Smooth muscle cell (in vitro differentiated cells): ENCODE data around the gene R3HCC1L. TPM values are rescaled to one million over a fixed set of nuclear protein-coding genes. Genes with fewer than 3 reads are reported as not detected.

Source experiments
- DNase-seq: peaks from one replicate; lab custom pipeline; 2025; ENCODE audit not compliant: unreplicated experiment; lab: John Stamatoyannopoulos, UW
- H2AFZ ChIP-seq: fragments of 200-600 bp; sonication (generic); 2 replicates; pipeline ENCODE4 v1.6.0; 2016; ENCODE audit warnings: antibody characterized with exemption, low read depth, mild to moderate bottlenecking
- H3F3A ChIP-seq: fragments of 200-600 bp; sonication (generic); 2 replicates; pipeline ENCODE4 v1.6.0; 2017; ENCODE audit warnings: antibody characterized with exemption, low read depth
- H3K27ac ChIP-seq: fragments of 200-600 bp; sonication (generic); 2 replicates; pipeline ENCODE4 v1.5.1; 2016; ENCODE audit warnings: low read depth, mild to moderate bottlenecking
- H3K27me3 ChIP-seq: fragments of 200-600 bp; sonication (generic); 2 replicates; pipeline ENCODE4 v1.6.1; 2016; ENCODE audit warnings: low read depth, mild to moderate bottlenecking
- H3K36me3 ChIP-seq: fragments of 200-600 bp; sonication (generic); 2 replicates; pipeline ENCODE4 v1.5.1; 2016; ENCODE audit warnings: low read depth
- H3K4me1 ChIP-seq: fragments of 200-600 bp; sonication (generic); 2 replicates; pipeline ENCODE4 v1.5.1; 2016; ENCODE audit warnings: low read depth
- H3K4me2 ChIP-seq: fragments of 200-600 bp; sonication (generic); 2 replicates; pipeline ENCODE4 v1.6.0; 2016; ENCODE audit warnings: mild to moderate bottlenecking
- H3K4me3 ChIP-seq: fragments of 200-600 bp; sonication (generic); 2 replicates; pipeline ENCODE4 v1.5.1; 2016; ENCODE audit warnings: mild to moderate bottlenecking
- H3K79me2 ChIP-seq: fragments of 200-600 bp; sonication (generic); 2 replicates; pipeline ENCODE4 v1.6.0; 2016; ENCODE audit warnings: low read depth, mild to moderate bottlenecking
- H3K9ac ChIP-seq: fragments of 200-600 bp; sonication (generic); 2 replicates; pipeline ENCODE4 v1.6.0; 2016; ENCODE audit warnings: low read depth
- H3K9me3 ChIP-seq: fragments of 200-600 bp; sonication (generic); replicated peaks from 2 replicates; pipeline ENCODE4 v1.5.1; 2016; ENCODE audit warnings: low read depth
- H4K20me1 ChIP-seq: fragments of 200-600 bp; sonication (generic); 2 replicates; pipeline ENCODE4 v1.6.0; 2016; ENCODE audit warnings: low read depth
- WGBS: methylation state at CpG from one replicate; pipeline ENCODE4 v1.1.7; 2016; ENCODE audit warnings: low lambda C conversion rate; 5-methylcytosine and 5-hydroxymethylcytosine counted together
- polyA plus RNA-seq: library from polyadenylated mRNA; unstranded; fragments of >200 nt; fragmentation: Nextera tagmentation; extraction: Ambion mirVana; gene quantifications from 2 replicates; pipeline ENCODE4 v1.2.1, GENCODE V29; 2016
- total RNA-seq: library from RNA; depleted of rRNA; stranded (reverse); fragments of >200 nt; gene quantifications from 2 replicates; pipeline ENCODE4 v1.2.3, GENCODE V29; 2014
- TF ChIP-seq, protein P1 (sequence below): fragments of 200-600 bp; sonication (generic); IDR thresholded peaks from 2 replicates; pipeline ENCODE4 v1.5.1; 2017; ENCODE audit warnings: borderline replicate concordance, mild to moderate bottlenecking, antibody characterized with exemption; ENCODE audit not compliant: insufficient read depth, poor library complexity, severe bottlenecking

The R3HCC1L gene
- total and polyA plus RNA-seq, 2 experiments from 2014 or later = 11.4 to 12.2 TPM

DNA sequence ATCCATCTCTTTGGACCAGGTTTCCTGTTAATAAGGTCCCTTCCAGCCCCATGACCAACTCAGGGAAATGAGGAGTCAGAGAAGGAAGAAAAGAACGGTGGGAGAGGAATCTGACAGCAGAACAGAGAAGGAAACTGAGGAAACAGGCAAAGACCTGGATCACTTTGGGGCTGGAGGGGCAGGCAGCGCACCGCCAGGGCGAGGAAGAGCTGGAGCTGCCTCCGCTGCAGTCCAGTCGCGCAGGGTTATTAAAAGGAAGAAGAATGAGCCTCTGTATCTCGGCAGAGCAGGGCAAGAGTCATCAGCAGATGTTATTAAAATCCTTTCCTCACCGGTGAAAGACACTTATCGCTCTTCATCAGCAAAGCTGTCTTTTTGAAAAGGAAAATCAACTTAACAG lies 37.7 kb upstream of the R3HCC1L start:
- Histone ChIP-seq H3K79me2 (no peaks in the 10 kb centered on the region), H3K9ac (no peak overlapping the region), H3K36me3 (no peaks in the 10 kb centered on the region), H3K27me3 (peaks cover 8% of the 10 kb centered on the region), H3K4me1 (no peaks in the 10 kb centered on the region), H2AFZ (no peak overlapping the region), H4K20me1 (no peaks in the 10 kb centered on the region), H3K4me3 (no peak overlapping the region), H3F3A (no peaks in the 10 kb centered on the region), H3K4me2 (no peak overlapping the region), H3K27ac (no peak overlapping the region), H3K9me3 (no peaks in the 10 kb centered on the region)
- WGBS = 84% methylated on average over 10 of the region's 10 CpGs
- DNase-seq = no peak
- TF ChIP-seq, protein P1, sequence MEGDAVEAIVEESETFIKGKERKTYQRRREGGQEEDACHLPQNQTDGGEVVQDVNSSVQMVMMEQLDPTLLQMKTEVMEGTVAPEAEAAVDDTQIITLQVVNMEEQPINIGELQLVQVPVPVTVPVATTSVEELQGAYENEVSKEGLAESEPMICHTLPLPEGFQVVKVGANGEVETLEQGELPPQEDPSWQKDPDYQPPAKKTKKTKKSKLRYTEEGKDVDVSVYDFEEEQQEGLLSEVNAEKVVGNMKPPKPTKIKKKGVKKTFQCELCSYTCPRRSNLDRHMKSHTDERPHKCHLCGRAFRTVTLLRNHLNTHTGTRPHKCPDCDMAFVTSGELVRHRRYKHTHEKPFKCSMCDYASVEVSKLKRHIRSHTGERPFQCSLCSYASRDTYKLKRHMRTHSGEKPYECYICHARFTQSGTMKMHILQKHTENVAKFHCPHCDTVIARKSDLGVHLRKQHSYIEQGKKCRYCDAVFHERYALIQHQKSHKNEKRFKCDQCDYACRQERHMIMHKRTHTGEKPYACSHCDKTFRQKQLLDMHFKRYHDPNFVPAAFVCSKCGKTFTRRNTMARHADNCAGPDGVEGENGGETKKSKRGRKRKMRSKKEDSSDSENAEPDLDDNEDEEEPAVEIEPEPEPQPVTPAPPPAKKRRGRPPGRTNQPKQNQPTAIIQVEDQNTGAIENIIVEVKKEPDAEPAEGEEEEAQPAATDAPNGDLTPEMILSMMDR = no peak

DNA sequence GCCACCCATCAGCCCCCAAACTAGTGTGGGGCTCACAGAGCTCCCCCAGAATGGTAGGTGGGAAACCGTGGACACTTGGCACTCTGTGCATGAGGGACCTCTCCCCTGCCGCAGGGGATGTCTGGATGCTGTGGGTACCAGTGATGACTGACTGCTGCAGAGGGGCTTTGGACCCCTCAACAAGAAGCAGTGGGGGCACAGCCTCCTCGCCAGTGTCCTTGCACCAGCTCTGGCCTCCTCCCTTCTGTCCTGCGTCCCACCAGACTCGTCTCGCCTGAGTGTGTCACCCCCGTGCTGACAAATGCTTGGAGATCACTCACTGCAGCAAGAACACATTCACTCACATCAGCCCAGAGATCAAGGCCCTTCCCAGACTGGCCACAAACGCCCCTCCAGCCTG lies 37.3 kb upstream of the R3HCC1L start:
- no peaks in the 10 kb centered on the region for H3K36me3 ChIP-seq
- H3K27me3 ChIP-seq = peaks cover 8% of the 10 kb centered on the region
- TF ChIP-seq, protein P1 = no peak
- H3K27ac ChIP-seq = no peak overlapping the region
- DNase-seq = no peak
- no peak overlapping the region for H3K9ac ChIP-seq
- H2AFZ ChIP-seq = no peak overlapping the region
- H3K4me3 ChIP-seq = no peak overlapping the region
- no peak overlapping the region for H3K4me2 ChIP-seq
- no peaks in the 10 kb centered on the region for H3F3A ChIP-seq
- 88% methylated on average over 8 of the region's 8 CpGs for WGBS
- H3K9me3 ChIP-seq = no peaks in the 10 kb centered on the region
- H3K79me2 ChIP-seq = no peaks in the 10 kb centered on the region
- H3K4me1 ChIP-seq = no peaks in the 10 kb centered on the region
- H4K20me1 ChIP-seq = no peaks in the 10 kb centered on the region

DNA sequence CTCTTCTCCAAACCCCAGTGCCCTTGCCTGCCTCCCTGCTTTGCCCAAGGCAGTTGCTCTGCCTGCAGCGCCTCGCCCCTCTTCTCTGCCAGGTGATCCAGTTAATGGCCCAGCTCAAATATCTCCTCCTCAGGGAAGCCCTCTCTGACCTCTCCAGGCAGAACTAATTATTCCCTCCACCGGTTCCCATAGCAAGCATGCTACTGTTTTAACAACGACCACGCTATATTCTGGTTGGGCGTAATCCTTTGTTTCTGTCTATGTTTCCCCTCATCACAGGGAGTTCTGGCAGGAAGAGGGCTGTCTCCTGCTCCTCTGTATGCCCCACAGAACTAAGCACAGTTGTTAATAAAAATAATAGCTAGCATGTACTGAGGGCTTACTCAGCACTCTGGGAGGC lies 36.8 kb upstream of the R3HCC1L start:
- H3K9ac ChIP-seq = no peak overlapping the region
- H3K9me3 ChIP-seq = no peaks in the 10 kb centered on the region
- H3K36me3 ChIP-seq = no peaks in the 10 kb centered on the region
- no peaks in the 10 kb centered on the region for H3K79me2 ChIP-seq
- H3K27ac ChIP-seq = no peak overlapping the region
- peaks cover 8% of the 10 kb centered on the region for H3K27me3 ChIP-seq
- no peak overlapping the region for H3K4me3 ChIP-seq
- no peaks in the 10 kb centered on the region for H3F3A ChIP-seq
- no peaks in the 10 kb centered on the region for H3K4me1 ChIP-seq
- TF ChIP-seq, protein P1 = no peak
- no peaks in the 10 kb centered on the region for H4K20me1 ChIP-seq
- DNase-seq = no peak
- no peak overlapping the region for H3K4me2 ChIP-seq
- 58% methylated on average over 6 of the region's 6 CpGs for WGBS
- no peak overlapping the region for H2AFZ ChIP-seq

DNA sequence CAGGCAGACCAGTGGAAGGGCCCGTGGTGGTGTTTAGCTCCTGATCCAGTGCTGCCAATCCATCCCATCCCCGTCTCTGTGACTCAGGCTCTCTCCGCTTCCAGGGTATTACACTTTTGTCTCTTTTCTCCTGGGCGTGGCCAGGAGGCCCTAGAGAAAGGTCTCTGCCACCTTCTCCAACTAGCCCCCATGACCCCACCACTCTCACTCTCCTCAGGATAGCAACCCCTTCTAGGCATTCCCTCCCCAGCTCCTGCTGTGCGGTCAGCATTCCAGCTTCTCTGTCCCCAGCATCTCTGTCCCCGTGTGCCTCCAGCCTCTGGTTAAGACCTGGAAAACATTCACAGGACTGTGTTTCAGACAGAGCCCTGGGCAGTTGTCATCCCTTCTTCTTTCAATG lies 36.2 kb upstream of the R3HCC1L start:
- Histone ChIP-seq H3K4me1 (no peaks in the 10 kb centered on the region), H4K20me1 (no peaks in the 10 kb centered on the region), H3K27ac (no peak overlapping the region), H3K36me3 (no peaks in the 10 kb centered on the region), H3K27me3 (peaks cover 8% of the 10 kb centered on the region), H3K9ac (no peak overlapping the region), H3K9me3 (no peaks in the 10 kb centered on the region), H3F3A (no peaks in the 10 kb centered on the region), H3K4me3 (no peak overlapping the region), H3K4me2 (no peak overlapping the region), H3K79me2 (no peaks in the 10 kb centered on the region), H2AFZ (no peak overlapping the region)
- DNase-seq = no peak
- TF ChIP-seq, protein P1 = no peak
- WGBS = 63% methylated on average over 6 of the region's 6 CpGs
